Osteoblast (primary cell): ENCODE data around the gene MBOAT1. TPM values are rescaled to one million over a fixed set of nuclear protein-coding genes. Genes with fewer than 3 reads are reported as not detected.
A peak's percentile ranks its signal among the peaks of the same experiment; 100 is the strongest.
"Not testable (repeated sequence)": the region's sequence is repeated elsewhere in the genome, so short reads cannot be mapped to it uniquely, and the experiment has no call there.

ENCODE experiments used
- DNase-seq: peaks from one replicate; pipeline ENCODE4 v3.0.0; 2011; ENCODE audit warnings: low spot score, mixed read lengths; ENCODE audit not compliant: insufficient read length; ENCODE audit errors: missing footprints
- H2AFZ ChIP-seq: 2 replicates; pipeline ENCODE4 v1.6.0; 2011; ENCODE audit warnings: mild to moderate bottlenecking, low read length
- H3K27ac ChIP-seq: 2 replicates; pipeline ENCODE4 v1.5.1; 2011; ENCODE audit warnings: mild to moderate bottlenecking, low read depth, low read length, moderate library complexity
- H3K27me3 ChIP-seq: 2 replicates; pipeline ENCODE4 v1.6.0; 2012; ENCODE audit warnings: mild to moderate bottlenecking, control low read depth, inconsistent platforms, low read length, moderate library complexity; ENCODE audit not compliant: insufficient read depth
- H3K36me3 ChIP-seq: 2 replicates; pipeline ENCODE4 v1.5.1; 2011; ENCODE audit warnings: mild to moderate bottlenecking, low read length, control low read depth, moderate library complexity; ENCODE audit not compliant: insufficient read depth
- H3K4me1 ChIP-seq: 2 replicates; pipeline ENCODE4 v1.5.1; 2011; ENCODE audit warnings: mild to moderate bottlenecking, low read length, control low read depth, moderate library complexity; ENCODE audit not compliant: insufficient read depth
- H3K4me2 ChIP-seq: 2 replicates; pipeline ENCODE4 v1.6.0; 2011; ENCODE audit warnings: mild to moderate bottlenecking, low read length; ENCODE audit not compliant: insufficient read depth
- H3K4me3 ChIP-seq: fragments of 200-600 bp; sonication (generic); 3 replicates; pipeline ENCODE4 v1.5.1; 2012; ENCODE audit warnings: mild to moderate bottlenecking, low read length, inconsistent platforms; ENCODE audit not compliant: insufficient read depth
- H3K79me2 ChIP-seq: 2 replicates; pipeline ENCODE4 v1.6.0; 2012; ENCODE audit warnings: mild to moderate bottlenecking, low read length, control low read depth, inconsistent platforms; ENCODE audit not compliant: insufficient read depth
- H3K9me3 ChIP-seq: 2 replicates; pipeline ENCODE4 v1.5.1; 2011; ENCODE audit warnings: low read depth, low read length, control low read depth
- H4K20me1 ChIP-seq: 2 replicates; pipeline ENCODE4 v1.6.0; 2012; ENCODE audit warnings: mild to moderate bottlenecking, low read length, control low read depth; ENCODE audit not compliant: insufficient read depth
- total RNA-seq: library from RNA; depleted of rRNA; stranded (reverse); fragments of >200 nt; gene quantifications from 2 replicates; pipeline ENCODE4 v1.2.3, GENCODE V29; 2012
- TF ChIP-seq, protein P1 (sequence below): IDR thresholded peaks from 2 replicates; pipeline ENCODE4 v1.5.1; 2011; ENCODE audit warnings: mild to moderate bottlenecking, low read depth, low read length, moderate library complexity; ENCODE audit errors: extremely low read depth

MBOAT1 gene
- total RNA-seq, 1 donor, result 1.4 TPM

DNA sequence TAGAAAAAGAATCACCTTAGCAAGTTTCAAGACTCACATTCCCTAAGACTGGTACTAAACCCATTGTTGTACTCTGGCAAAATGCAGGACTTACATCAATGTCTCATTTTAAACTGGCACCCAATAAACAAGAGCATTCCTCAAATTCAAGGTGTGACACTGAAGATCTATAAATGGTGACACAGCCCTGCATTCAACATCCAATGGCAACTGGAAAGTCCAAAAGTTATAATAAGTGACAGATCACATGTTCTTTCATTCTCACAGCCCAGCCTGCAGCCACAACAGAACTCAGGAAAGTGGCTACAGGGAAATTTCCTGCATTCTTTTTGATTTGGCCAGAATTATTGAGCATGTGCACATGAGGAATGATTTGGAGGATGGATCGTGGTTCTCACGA is 57.5 kb downstream of the MBOAT1 start:
- DNase-seq, result no peak
- H3K27ac ChIP-seq, result no peak overlapping the region
- no peak overlapping the region for H2AFZ ChIP-seq
- H3K9me3 ChIP-seq, result no peaks in the 10 kb centered on the region
- H4K20me1 ChIP-seq, result no peaks in the 10 kb centered on the region
- no peaks in the 10 kb centered on the region for H3K4me1 ChIP-seq
- no peaks in the 10 kb centered on the region for H3K79me2 ChIP-seq
- no peaks in the 10 kb centered on the region for H3K36me3 ChIP-seq
- H3K27me3 ChIP-seq, result no peaks in the 10 kb centered on the region
- no peak overlapping the region for H3K4me3 ChIP-seq
- TF ChIP-seq, protein P1, sequence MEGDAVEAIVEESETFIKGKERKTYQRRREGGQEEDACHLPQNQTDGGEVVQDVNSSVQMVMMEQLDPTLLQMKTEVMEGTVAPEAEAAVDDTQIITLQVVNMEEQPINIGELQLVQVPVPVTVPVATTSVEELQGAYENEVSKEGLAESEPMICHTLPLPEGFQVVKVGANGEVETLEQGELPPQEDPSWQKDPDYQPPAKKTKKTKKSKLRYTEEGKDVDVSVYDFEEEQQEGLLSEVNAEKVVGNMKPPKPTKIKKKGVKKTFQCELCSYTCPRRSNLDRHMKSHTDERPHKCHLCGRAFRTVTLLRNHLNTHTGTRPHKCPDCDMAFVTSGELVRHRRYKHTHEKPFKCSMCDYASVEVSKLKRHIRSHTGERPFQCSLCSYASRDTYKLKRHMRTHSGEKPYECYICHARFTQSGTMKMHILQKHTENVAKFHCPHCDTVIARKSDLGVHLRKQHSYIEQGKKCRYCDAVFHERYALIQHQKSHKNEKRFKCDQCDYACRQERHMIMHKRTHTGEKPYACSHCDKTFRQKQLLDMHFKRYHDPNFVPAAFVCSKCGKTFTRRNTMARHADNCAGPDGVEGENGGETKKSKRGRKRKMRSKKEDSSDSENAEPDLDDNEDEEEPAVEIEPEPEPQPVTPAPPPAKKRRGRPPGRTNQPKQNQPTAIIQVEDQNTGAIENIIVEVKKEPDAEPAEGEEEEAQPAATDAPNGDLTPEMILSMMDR, result no peak
- no peak overlapping the region for H3K4me2 ChIP-seq

DNA sequence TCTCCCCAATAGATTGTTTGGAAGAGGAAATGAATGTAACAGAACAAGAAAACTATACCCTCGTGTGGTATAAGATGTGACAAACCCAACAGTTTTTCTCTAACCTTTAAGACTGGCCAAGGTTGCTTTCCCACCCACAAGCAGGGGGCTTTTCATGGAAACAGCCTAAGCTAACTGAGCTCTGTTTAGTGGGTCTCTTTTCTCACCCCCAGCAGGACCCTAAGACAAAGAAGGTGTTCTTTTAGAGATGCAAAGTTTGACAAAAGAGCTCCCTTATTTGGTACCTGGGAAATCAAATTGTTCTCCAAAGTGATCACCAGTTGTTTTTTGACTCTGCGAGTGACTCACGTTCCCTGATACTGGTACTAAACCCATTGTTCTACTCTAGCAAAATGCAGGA is 59.1 kb downstream of the MBOAT1 start:
- no peaks in the 10 kb centered on the region for H3K9me3 ChIP-seq
- H3K4me1 ChIP-seq, result no peaks in the 10 kb centered on the region
- H3K27ac ChIP-seq, result no peak overlapping the region
- H2AFZ ChIP-seq, result no peak overlapping the region
- no peak overlapping the region for H3K4me2 ChIP-seq
- TF ChIP-seq, protein P1, result no peak
- no peaks in the 10 kb centered on the region for H3K36me3 ChIP-seq
- H3K27me3 ChIP-seq, result no peaks in the 10 kb centered on the region
- H3K4me3 ChIP-seq, result no peak overlapping the region
- H3K79me2 ChIP-seq, result no peaks in the 10 kb centered on the region
- DNase-seq, result peak; percentile 25
- no peaks in the 10 kb centered on the region for H4K20me1 ChIP-seq

DNA sequence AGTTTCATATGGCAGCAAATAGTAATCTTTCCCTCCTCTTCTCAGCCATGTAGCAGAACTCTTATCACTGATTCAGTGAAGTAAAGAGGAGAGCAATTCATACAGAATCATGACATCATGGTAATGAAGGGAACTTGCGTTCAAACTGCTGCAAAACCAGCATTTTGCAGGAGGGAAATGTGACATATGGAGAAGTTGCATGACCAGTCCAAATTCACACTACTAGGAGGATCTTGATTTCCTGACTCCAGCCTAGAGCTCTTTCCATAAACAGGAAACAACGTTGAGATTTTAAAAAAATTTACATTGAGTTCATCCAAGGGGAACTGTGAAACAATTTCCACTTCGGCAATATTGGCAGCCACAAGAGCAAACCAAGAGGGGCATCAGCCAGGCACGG is 63.8 kb downstream of the MBOAT1 start:
- Histone ChIP-seq H3K79me2 (no peaks in the 10 kb centered on the region), H3K4me3 (no peak overlapping the region), H3K27ac (no peak overlapping the region), H3K27me3 (no peaks in the 10 kb centered on the region), H3K36me3 (no peaks in the 10 kb centered on the region), H2AFZ (no peak overlapping the region), H3K9me3 (no peaks in the 10 kb centered on the region), H3K4me2 (no peak overlapping the region), H4K20me1 (no peaks in the 10 kb centered on the region), H3K4me1 (no peaks in the 10 kb centered on the region)
- TF ChIP-seq, protein P1, result no peak
- DNase-seq, result peak; percentile 27

DNA sequence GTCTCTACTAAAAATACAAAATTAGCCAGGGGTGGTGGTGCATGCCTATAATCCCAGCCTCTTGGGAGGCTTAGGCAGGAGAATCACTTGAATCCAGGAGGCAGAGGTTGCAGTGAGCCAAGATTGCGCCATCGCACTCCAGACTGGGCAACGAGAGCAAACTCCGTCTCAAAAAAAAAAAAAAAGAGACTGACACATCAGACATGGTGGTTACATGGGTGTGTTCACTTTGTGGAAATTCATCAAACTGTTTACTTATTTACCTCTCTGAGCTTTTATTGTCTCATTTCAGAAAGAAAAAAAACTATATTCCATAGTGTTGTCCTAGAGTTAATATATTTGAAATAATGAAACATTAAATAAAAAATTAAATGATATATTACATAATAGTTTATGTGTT is 64.8 kb downstream of the MBOAT1 start:
- Histone ChIP-seq H3K27me3 (no peaks in the 10 kb centered on the region), H3K4me3 (no peak overlapping the region), H2AFZ (no peak overlapping the region), H3K4me1 (no peaks in the 10 kb centered on the region), H3K9me3 (no peaks in the 10 kb centered on the region), H4K20me1 (no peaks in the 10 kb centered on the region), H3K4me2 (no peak overlapping the region), H3K79me2 (no peaks in the 10 kb centered on the region), H3K27ac (no peak overlapping the region), H3K36me3 (no peaks in the 10 kb centered on the region)
- DNase-seq, result no peak
- TF ChIP-seq, protein P1, result no peak

DNA sequence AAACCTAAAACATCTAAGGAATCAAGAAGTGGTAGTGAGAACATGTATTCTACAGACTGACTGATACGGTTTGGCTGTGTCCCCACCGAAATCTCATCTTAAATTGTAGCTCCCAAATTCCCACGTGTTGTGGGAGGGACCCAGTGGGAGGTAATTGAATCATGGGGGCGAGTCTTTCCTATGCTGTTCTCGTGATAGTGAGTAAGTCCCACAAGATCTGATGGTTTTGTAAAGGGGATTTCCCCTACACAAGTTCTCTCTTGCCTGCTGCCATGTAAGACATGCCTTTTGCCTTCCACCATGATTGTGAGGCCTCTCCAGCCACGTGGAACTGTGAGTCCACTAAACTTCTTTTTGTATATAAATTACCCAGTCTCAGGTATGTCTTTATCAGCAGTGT is 65.4 kb downstream of the MBOAT1 start:
- not testable (repeated sequence) for H3K9me3 ChIP-seq, H2AFZ ChIP-seq, DNase-seq, H3K27ac ChIP-seq, H3K36me3 ChIP-seq, H3K4me3 ChIP-seq, H3K79me2 ChIP-seq, H3K4me2 ChIP-seq, H3K4me1 ChIP-seq, H3K27me3 ChIP-seq, H4K20me1 ChIP-seq
